HG03520 (cell line): Measurements from ENCODE around the gene AKNAD1.

Experiments
- ATAC-seq: cut with Tn5 transposase; IDR thresholded peaks from one replicate; pipeline ENCODE4 v1.9.1; 2021; ENCODE audit warnings: mild to moderate bottlenecking, moderate library complexity; ENCODE audit not compliant: unreplicated experiment

The AKNAD1 gene

DNA sequence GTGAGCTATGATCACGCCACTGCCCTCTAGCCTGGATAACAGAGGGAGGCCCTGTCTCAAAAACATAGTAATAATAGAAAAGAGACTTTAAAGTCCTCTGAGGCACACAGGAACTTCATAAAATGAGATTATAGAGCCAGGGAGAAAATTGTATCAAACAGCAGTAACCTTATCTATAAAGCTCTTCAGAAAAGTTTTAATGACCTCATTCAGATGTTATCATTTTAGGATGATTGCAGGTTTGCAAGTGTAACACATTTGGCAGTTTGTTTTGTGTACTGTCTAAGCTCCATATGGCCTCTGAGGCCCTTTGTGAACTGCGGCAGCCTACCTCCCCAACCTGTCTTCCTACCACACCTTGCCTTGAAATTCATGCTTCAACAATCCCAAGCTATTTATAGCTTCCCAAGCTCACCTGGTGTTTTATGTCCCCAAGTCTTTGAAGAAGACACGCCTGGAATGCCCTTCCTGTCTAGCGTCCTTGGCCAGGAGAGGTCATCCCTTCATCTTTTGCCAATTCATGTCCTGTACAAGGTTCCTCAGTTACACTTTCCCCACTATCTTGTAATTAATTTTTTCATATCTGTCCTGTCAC is 8.5 kb upstream of the AKNAD1 start:
- ATAC-seq, result no peak

- no peak for ATAC-seq
Observed at GRCh38 chr1:108863984-108864383, 7.1 kb upstream of the AKNAD1 start.

DNA sequence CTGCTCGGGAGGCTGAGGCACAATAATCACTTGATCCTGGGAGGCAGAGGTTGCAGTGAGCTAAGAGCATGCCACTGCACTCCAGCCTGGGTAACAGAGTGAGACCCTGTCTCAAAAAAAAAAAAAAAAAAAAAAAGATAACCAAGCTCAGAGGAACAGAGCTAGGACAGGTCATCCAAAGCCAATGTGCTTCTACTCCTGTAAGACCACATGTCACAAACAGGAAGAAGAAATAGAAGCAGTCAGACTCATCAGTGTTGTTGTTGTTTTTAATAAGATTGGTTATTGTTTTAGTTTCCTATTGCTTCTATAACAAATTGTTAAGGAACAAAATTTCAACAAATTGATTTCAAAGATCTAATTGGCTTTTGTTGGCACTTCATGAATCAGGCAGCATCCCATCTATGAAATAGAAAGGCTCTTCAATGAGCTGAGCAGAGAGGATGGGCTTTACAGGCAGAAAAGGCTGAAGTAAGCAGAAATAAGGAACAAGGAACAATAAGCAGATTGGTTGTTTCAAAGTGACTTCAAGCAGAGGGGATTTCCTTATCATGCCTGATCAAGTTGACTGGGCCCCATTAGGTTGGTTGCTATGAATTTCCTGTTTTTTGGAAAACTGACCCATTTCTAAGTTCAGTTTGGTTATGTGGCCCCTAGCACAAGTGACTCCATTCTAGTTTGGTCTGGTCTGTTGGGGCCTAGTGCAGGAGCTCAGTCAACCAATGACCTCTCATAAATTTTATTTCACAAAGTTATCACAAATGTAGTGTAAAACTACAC is 6.0 kb upstream of the AKNAD1 start:
- ATAC-seq, result no peak

DNA sequence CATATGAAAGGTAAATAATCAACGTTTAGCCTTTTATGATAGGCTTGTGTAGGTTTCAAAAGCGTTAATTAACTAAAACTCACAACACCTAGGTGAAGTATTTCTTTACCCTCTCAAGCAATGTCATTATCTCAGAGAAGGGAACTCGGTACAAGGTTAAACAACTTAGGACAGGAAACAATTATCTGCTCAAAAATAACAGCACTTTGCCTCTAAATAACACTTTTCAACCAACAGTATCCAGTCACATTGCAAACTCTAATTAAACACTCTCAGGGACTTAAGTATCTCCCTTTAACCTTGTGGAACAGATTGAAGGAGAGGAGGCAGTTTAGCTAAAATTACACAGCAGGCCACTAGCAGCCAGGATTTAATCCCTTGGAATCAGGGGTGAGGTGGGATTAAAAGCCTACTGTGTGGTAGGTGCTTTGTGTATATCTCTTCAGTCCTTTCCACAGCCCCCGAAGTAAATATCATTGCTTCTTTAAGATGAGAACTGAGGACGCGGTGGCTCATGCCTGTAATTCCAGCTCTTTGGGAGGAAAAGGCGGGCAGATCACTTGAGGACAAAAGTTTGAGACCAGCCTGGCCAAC is 5.2 kb upstream of the AKNAD1 start:
- no peak for ATAC-seq

DNA sequence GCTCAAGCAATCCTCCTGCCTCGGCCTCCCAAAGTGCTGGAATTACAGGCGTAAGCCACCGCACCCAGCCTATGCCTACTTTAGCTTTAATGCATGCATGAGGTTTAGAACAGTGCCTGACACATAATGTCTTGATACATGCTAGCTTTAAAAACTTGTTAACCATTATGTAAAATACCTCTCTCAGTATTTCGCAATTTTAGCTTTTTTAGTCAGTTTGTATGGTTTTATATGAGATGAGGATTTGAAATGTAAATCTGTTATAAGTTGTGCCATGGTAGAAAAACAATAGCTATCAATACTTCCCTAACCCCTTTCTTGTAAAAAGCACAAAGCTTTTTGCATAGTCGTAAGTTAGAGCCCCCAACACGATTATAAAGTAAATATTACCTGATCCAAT is 4.7 kb upstream of the AKNAD1 start:
- ATAC-seq, result no peak

DNA sequence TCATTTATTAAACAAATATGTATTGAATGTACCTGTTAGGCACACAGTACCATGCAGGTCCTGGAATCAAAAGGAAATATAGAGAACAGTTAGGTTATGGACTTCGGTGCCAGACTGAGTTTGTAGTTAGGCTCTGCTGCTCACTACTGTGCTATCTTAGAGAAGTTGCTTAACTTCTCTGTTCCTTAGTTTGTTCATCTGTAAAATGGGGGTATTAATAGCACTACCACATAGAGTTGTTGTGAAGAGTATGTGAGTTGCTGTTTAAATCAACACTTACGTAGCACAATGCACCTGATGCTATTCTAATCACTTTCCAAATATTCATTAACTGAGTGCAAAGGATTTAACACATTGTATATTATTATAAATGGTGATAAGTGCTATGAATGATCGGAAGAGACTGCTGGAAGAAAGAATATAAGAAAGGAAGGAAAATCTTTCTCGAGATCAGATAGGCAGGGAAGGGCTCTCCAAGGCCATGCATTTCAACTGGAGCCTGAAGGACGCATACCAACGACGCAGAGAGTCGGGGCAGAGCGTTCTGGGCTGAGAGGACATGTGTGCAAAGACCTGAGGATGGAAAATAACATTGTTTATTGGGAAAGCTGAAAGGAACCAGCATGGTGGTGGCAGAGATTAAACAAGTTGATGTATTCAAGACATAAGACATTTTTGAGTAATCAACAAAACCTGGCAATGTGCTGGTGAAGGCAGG is 3.5 kb upstream of the AKNAD1 start:
- no peak for ATAC-seq

DNA sequence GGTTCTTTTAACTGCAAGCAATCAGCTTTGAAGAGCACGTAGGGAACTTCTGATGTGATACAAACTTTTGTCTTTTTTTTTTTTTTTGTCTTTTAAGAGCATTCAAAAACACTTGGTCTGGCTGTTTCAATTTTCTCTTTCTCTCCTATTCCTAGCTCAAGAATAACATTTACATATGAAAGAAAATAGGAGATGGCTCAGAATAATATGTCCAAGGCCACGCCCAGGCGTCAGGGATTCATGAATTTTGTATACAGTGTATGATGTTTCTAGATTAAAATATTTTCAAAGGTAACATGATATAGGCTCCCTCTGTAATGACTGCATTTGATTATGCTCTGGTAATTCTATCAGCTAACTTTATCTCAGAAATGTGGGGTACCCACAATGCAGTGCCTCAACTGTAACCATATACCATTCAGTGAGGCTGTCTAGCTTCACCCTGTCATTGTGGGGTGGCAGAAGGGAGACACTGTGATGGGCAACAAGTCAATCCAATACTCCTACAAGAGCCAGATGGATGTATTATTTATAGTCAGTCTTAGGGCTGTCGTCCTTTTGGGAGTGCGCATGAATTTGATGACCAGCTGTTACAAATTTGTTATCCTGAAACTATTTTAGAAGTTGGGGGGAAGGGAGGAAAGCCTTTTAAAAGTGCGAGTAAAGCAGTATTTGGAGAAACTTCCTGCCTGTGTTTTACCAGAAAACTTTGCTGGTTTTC is 1.5 kb upstream of the AKNAD1 start:
- ATAC-seq, result no peak

DNA sequence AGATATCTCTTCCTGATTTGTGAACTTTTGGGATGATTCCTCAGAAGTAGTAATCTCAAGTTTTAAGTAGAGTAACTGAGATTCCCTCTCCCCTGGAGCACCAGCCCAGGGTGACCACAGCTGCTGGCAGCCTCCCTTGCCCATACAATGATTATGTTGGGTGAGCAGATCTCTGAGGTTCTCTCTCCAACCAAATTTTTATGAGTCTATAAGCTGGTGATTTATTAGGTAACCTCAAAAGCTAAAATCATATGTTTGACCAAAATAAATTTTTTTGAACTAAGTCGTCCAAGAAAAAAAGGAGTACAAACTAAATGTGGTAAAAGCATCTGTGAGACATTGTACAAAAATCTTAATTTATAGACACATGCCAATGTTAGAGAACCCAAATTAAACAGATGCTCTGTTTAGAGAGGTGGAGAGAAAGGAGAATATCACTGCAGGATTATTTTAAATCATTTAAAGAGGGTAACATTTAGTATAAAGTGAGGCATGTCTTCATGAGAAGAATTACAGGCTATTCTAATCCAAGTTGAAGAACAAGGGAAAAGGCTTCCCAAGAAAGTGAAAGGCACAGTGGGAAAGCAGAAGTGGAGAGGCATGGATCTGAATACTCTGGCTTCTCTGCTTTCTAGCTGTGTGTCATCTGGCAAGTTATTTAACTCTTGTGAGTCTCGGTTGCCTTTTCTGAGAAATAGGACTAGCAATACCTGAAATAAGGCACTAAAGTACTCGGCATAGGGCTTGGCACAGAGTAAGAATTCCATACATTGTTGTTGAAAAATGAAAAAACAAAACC is 2.5 kb downstream of the AKNAD1 start:
- no peak for ATAC-seq

GRCh38 chr1:108852221-108852975 is 4.5 kb downstream of the AKNAD1 start:
- ATAC-seq, result no peak

- no peak for ATAC-seq
Observed at GRCh38 chr1:108851567-108851966, 5.3 kb downstream of the AKNAD1 start.

GRCh38 chr1:108850929-108851328 is 6.0 kb downstream of the AKNAD1 start:
- no peak for ATAC-seq

GRCh38 chr1:108848806-108849205 is 8.1 kb downstream of the AKNAD1 start:
- ATAC-seq, result no peak

DNA sequence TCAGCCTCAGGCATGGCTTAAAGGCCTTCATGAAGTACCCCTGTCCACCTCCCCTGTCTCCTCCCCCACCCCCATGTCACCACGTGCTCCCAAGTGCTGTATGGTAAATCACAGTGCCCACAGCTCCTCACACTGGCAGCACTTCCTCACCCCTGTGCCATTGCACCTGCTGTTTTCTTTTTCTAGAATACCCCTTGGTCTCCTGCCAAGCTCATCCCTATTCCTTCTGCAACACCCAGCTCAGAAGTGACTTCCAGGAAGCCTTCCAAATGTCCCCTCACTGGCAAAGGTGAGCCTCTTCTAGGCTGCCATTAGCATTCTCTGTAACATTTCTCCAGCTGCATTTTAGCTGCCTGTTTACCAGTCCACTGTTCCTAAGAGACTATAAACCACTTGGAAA is 9.4 kb downstream of the AKNAD1 start:
- no peak for ATAC-seq

DNA sequence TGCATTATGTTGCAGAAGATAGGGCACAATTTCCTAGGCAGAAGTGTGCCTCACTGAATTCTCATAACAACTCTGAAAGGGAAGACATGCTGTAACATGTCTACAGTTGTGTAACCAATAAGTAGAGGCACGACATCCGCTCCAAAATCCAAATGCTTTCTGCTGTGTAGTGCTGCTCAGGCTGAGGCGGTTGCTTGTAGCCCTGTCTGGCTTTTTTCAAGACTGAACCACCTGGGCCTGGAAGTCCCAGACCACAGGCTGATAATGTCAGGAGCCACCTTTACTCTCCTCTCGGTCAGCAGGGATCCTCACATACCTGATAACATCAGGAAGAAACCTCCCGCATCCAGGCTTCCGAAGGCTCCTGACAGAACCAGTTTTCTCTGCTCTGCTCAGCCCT is 10.9 kb downstream of the AKNAD1 start:
- no peak for ATAC-seq

GRCh38 chr1:108845446-108845845 is 11.4 kb downstream of the AKNAD1 start:
- no peak for ATAC-seq

DNA sequence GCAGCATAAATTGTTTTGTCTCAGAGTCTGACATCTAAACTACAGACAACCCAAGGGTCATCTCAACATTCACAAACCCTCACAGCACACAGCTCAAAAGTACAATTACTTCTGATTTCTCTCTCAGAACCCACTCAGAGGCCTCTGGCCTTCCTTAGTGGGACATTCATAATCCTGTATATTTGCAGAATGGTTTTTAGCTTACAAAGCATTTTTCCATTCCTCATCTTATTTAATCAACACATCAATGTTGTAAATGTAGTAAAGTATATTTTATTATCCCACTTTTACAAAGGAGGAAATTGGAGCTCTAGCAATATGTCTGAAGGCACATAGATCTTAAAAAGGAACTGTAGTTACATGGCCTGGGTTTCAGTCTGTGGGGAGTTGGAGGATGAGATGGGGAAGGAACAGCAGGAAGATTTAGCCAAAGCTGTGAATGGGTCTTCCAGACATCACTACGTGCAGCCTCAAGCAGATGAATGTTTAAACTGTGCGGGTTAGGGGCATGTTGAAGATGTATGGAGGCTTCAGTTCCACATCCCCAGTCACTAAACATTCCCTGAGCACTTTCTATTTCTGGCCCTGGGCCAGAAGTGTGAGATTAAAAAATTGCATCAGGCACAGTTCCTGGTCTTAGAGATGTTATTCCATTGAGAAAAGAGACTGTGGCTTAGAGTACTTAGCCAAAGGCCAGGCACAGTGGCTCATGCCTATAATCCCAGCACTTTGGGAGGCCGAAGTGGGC is 13.3 kb downstream of the AKNAD1 start:
- no peak for ATAC-seq

DNA sequence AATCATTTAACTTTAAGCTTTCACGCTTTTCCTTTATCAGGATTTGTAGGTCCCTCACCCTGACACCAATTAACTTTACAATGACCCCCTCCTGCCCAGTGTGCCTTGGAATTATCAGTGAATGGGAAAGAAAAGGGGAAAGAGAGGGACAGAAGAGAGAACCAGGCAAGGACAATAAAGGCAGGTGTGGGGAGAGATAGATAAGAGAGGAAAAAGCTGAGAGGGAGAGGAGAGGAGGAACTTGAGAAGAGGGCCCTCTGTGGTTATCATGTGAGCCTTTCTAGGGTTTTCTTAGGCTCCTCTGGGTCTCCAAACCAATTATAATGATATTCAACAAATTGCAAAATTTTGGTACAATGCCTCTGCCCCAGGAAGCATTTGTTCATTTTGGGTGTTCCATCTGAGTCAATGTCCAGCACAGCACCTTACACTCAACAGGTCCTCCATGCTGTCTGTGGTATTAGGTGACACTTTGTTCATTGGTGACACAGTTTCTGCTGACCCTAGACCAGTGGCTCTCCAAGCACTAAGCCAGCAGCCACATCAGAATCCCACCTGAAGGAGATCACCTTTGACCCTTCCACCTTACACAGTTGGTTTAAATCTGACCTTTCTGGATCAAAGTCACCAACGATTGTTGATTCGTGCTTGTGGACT is 14.2 kb downstream of the AKNAD1 start:
- ATAC-seq, result no peak

GRCh38 chr1:108841703-108842102 is 15.2 kb downstream of the AKNAD1 start:
- no peak for ATAC-seq
